Measurements from ENCODE around the gene PCGF2.

The PCGF2 gene

GRCh38 chr17:38724337-38724988, 23.7 kb downstream of the PCGF2 start:
- peaks cover 80% of the 10 kb centered on the region for H3K36me3 Mint-ChIP-seq (ENCODE audit: low read depth)
- no peaks in the 10 kb centered on the region for H3K27me3 Mint-ChIP-seq
- no peak overlapping the region for H3K4me3 Mint-ChIP-seq
- peak overlapping the region; percentile 81 for H3K27ac Mint-ChIP-seq
- peaks cover 75% of the 10 kb centered on the region for H3K4me1 Mint-ChIP-seq (ENCODE audit: low read depth)
- peaks cover 5% of the 10 kb centered on the region for H3K9me3 Mint-ChIP-seq
- no peak for DNase-seq

DNA sequence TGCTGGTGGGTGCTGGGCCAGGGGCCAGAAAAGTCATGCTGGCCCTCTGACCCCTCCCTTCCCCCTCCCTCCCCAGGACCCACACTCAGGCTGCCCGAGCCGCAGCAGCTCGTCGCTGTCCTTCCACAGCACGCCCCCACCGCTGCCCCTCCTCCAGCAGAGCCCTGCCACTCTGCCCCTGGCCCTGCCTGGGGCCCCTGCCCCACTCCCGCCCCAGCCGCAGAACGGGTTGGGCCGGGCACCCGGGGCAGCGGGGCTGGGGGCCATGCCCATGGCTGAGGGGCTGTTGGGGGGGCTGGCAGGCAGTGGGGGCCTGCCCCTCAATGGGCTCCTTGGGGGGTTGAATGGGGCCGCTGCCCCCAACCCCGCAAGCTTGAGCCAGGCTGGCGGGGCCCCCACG, 26.3 kb downstream of the PCGF2 start:
- no peaks in the 10 kb centered on the region for H3K9me3 Mint-ChIP-seq
- peak overlapping the region; percentile 65 for H3K27ac Mint-ChIP-seq
- no peak overlapping the region for H3K4me3 Mint-ChIP-seq
- DNase-seq = no peak
- peaks cover 82% of the 10 kb centered on the region for H3K36me3 Mint-ChIP-seq (ENCODE audit: low read depth)
- H3K27me3 Mint-ChIP-seq = no peaks in the 10 kb centered on the region
- H3K4me1 Mint-ChIP-seq (ENCODE audit: low read depth) = peaks cover 57% of the 10 kb centered on the region

- peaks cover 85% of the 10 kb centered on the region for H3K36me3 Mint-ChIP-seq (ENCODE audit: low read depth)
- no peaks in the 10 kb centered on the region for H3K9me3 Mint-ChIP-seq
- no peak for DNase-seq
- H3K27ac Mint-ChIP-seq = peak overlapping the region; percentile 29
- no peak overlapping the region for H3K4me3 Mint-ChIP-seq
- no peaks in the 10 kb centered on the region for H3K27me3 Mint-ChIP-seq
- H3K4me1 Mint-ChIP-seq (ENCODE audit: low read depth) = peaks cover 52% of the 10 kb centered on the region
Measured at GRCh38 chr17:38720941-38721340, 27.2 kb downstream of the PCGF2 start.

DNA sequence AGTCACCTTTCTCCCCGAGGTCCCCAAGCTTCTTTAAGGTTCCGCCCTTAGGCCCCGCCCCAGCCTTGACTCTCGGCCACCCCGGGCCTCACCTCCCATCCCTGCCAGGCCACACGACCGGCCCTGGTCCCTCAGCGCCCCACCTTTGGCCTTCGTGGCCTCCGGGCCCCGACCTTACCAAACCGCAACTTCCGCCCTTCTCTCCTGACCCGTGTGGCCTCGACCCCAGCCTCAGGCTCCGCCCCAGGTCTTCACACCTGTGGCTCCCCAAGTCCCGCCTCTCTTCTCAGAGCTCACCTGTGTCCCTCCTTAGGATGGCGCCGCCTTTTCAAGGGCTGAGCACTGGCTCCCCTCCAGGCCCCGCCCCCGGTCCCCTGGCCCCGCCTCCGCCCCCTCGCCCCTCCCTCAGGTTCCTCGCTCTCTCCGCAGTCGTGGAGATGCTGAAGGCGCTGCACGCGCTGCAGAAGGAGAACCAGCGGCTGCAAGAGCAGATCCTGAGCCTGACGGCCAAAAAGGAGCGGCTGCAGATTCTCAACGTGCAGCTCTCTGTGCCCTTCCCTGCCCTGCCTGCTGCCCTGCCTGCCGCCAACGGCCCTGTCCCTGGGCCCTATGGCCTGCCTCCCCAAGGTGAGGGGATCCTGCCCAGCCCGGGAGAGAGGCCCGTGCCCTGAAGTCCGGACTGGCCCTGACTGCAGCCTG, 28.0 kb downstream of the PCGF2 start:
- Mint-ChIP-seq H3K9me3 (no peaks in the 10 kb centered on the region), H3K27ac (peak overlapping the region; percentile 69), H3K4me1 (ENCODE audit: low read depth) (peaks cover 52% of the 10 kb centered on the region), H3K36me3 (ENCODE audit: low read depth) (peaks cover 86% of the 10 kb centered on the region), H3K27me3 (no peaks in the 10 kb centered on the region), H3K4me3 (no peak overlapping the region)
- DNase-seq = no peak

- no peak for DNase-seq
- Mint-ChIP-seq H3K4me3 (no peak overlapping the region), H3K4me1 (ENCODE audit: low read depth) (peaks cover 52% of the 10 kb centered on the region), H3K27me3 (no peaks in the 10 kb centered on the region), H3K36me3 (ENCODE audit: low read depth) (peaks cover 86% of the 10 kb centered on the region), H3K27ac (peak overlapping the region; percentile 78), H3K9me3 (no peaks in the 10 kb centered on the region)
Measured at GRCh38 chr17:38719289-38719942, 28.7 kb downstream of the PCGF2 start.

- peaks cover 91% of the 10 kb centered on the region for H3K36me3 Mint-ChIP-seq (ENCODE audit: low read depth)
- H3K9me3 Mint-ChIP-seq = no peaks in the 10 kb centered on the region
- H3K27ac Mint-ChIP-seq = peak overlapping the region; percentile 78
- no peaks in the 10 kb centered on the region for H3K27me3 Mint-ChIP-seq
- DNase-seq = no peak
- peaks cover 50% of the 10 kb centered on the region for H3K4me1 Mint-ChIP-seq (ENCODE audit: low read depth)
- no peak overlapping the region for H3K4me3 Mint-ChIP-seq
Measured at GRCh38 chr17:38717139-38717745, 30.9 kb downstream of the PCGF2 start.

GRCh38 chr17:38716368-38717005, 31.6 kb downstream of the PCGF2 start:
- H3K27ac Mint-ChIP-seq = peak overlapping the region; percentile 96
- H3K4me3 Mint-ChIP-seq = no peak overlapping the region
- H3K4me1 Mint-ChIP-seq (ENCODE audit: low read depth) = peaks cover 53% of the 10 kb centered on the region
- no peaks in the 10 kb centered on the region for H3K27me3 Mint-ChIP-seq
- peaks cover 95% of the 10 kb centered on the region for H3K36me3 Mint-ChIP-seq (ENCODE audit: low read depth)
- no peak for DNase-seq
- H3K9me3 Mint-ChIP-seq = no peaks in the 10 kb centered on the region

DNA sequence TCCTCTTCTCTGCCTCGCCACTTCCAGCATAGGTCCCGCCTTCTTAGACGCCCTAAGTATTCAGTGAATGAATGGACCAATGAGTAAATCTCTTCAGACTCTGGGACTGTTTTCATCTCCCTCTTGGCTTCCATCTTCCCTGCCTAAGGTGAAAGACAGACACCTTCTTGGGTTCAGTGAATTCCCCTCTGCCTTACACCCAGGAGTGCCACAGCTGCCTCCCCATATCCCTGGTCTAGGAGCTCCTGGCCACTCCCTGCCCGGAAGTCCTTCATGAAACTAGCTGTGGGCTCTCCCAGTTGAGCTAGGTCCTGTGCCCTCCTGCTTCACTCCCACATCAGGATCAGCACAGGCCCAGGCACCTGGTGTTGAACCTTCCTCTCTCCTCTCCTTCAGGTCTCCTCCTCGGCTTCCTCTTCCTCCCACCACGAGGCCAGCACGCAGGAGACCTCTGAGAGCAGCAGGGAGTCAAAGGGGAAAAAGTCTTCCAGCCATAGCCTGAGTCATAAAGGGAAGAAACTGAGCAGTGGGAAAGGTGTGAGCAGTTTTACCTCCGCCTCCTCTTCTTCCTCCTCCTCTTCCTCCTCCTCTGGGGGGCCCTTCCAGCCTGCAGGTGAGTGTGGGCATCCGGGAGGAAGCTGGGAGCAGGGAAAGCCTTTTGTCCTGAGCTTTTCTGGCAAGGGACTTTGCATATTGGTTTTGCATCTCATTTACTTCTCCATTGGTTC, 32.8 kb downstream of the PCGF2 start:
- Mint-ChIP-seq H3K4me3 (peak overlapping the region; percentile 43), H3K27ac (peak overlapping the region; percentile 96)

DNA sequence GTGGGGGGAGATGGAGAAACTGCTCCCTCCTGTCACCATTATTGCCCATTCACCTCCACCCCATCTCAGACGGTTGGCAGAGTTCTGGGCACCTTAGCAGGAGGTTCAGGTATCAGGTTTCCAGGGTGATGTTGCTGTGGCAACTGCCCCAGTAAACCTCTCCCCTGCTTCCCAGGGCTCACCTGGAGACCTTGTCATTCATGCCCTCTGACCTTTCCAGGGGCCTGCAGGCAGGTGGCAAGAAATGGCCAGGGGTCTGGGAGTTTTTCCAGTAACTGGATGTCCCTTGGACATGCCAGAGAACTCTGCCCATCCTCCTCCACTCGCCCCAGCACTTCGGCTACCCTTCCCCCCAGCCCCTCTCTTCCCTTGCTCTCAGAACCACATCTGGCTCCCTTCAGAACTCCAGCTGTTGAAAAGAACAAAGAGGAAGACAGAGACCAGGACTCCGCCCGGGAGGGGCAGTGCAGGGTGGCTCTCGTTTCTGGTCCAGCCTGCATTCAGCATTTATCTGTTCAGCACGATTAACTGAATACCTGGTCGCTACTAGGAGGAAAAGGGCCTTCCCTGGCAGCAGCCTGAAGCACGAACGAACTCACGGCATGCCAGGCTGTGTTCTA, 34.6 kb downstream of the PCGF2 start:
- no peak overlapping the region for H3K4me3 Mint-ChIP-seq
- H3K27ac Mint-ChIP-seq = peak overlapping the region; percentile 96
- peaks cover 98% of the 10 kb centered on the region for H3K36me3 Mint-ChIP-seq (ENCODE audit: low read depth)
- H3K27me3 Mint-ChIP-seq = no peaks in the 10 kb centered on the region
- H3K9me3 Mint-ChIP-seq = no peaks in the 10 kb centered on the region
- peaks cover 68% of the 10 kb centered on the region for H3K4me1 Mint-ChIP-seq (ENCODE audit: low read depth)
- no peak for DNase-seq

More for the DNA sequence above, 32.8 kb downstream of the PCGF2 start:
- H3K9me3 Mint-ChIP-seq = no peaks in the 10 kb centered on the region
- peaks cover 95% of the 10 kb centered on the region for H3K36me3 Mint-ChIP-seq (ENCODE audit: low read depth)
- no peak for DNase-seq
- H3K4me1 Mint-ChIP-seq (ENCODE audit: low read depth) = peaks cover 57% of the 10 kb centered on the region
- no peaks in the 10 kb centered on the region for H3K27me3 Mint-ChIP-seq

DNA sequence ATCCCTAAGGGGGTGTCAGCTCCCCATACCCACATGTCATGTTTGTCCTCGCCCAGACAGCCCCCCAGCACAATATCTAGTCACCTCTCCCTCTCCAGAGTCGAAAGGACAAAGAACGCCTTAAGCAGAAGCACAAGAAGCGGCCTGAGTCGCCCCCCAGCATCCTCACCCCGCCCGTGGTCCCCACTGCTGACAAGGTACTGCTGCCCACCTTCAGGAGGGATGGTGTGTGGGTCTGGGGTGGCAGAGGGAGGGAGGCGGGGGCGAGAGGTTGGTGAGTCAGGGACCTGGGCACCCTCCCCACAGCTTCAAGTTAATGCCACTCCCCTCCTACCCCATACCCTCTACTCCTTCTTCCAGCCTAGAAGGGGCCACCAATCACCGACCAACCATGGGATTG, 35.5 kb downstream of the PCGF2 start:
- Mint-ChIP-seq H3K36me3 (ENCODE audit: low read depth) (peaks cover 98% of the 10 kb centered on the region), H3K9me3 (no peaks in the 10 kb centered on the region), H3K27me3 (no peaks in the 10 kb centered on the region), H3K4me3 (no peak overlapping the region), H3K4me1 (ENCODE audit: low read depth) (peaks cover 74% of the 10 kb centered on the region), H3K27ac (peak overlapping the region; percentile 90)
- DNase-seq = no peak

DNA sequence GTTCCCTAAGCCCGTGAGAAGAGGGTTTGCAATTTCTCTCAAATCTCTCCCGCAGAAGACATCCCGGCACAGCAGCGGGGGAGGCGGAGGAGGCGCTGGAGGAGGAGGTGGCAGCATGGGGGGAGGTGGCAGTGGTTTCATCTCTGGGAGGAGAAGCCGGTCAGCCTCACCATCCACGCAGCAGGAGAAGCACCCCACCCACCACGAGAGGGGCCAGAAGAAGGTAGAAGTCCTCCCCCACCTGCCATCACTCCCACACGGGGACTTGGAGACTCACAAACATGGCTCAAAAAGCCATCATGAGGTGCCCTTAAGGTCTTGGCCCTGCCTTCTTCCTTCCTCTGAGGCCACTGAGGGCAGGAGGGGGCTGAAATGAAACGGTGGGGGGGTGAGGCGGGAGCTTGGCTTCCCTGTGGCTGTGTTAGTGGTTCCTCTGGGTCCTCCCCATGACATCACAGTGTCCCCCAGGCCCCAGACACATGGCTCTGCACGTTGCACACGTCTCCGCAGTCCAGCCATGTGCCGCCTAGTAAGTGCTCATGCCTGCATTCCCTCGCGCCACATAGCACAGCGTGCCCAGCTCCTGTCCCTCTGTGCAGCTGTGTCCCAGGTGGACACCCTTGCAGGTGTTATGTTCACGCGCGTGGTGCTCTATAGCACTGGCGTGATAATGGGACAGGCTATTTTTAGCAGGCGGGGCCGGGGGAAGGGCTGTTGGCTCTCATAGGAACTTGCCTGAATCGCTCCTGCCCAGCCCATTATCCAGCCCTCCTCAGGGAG, 36.2 kb downstream of the PCGF2 start:
- no peak for DNase-seq
- H3K4me3 Mint-ChIP-seq = no peak overlapping the region
- no peaks in the 10 kb centered on the region for H3K9me3 Mint-ChIP-seq
- H3K4me1 Mint-ChIP-seq (ENCODE audit: low read depth) = peaks cover 80% of the 10 kb centered on the region
- H3K27ac Mint-ChIP-seq = peak overlapping the region; percentile 90
- H3K36me3 Mint-ChIP-seq (ENCODE audit: low read depth) = peaks cover 98% of the 10 kb centered on the region
- no peaks in the 10 kb centered on the region for H3K27me3 Mint-ChIP-seq

DNA sequence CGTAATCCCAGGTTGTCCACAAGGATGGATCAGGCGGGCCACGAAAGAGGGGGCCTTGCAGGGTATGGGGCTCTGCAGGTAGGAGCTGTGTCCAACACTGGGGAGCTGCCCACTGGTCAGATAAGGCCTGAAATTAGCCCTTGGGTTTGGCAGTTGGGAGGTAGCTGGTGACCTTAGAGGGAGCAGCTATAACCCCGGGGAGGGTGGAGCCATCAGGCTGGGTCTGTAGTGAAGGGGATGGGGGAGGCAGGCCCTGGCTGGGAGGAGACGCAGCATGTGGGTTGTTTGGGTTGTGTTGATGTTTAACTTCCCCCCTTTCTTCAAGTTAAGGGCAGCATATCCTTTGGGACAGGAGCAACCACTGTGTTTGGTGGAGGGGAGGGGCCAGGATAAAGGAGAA, 37.2 kb downstream of the PCGF2 start:
- H3K36me3 Mint-ChIP-seq (ENCODE audit: low read depth) = peaks cover 98% of the 10 kb centered on the region
- no peaks in the 10 kb centered on the region for H3K9me3 Mint-ChIP-seq
- H3K27me3 Mint-ChIP-seq = no peaks in the 10 kb centered on the region
- H3K27ac Mint-ChIP-seq = peak overlapping the region; percentile 90
- peaks cover 77% of the 10 kb centered on the region for H3K4me1 Mint-ChIP-seq (ENCODE audit: low read depth)
- no peak overlapping the region for H3K4me3 Mint-ChIP-seq
- no peak for DNase-seq

GRCh38 chr17:38710604-38710962, 37.6 kb downstream of the PCGF2 start:
- Mint-ChIP-seq H3K36me3 (ENCODE audit: low read depth) (peaks cover 97% of the 10 kb centered on the region), H3K27me3 (no peaks in the 10 kb centered on the region), H3K27ac (peak overlapping the region; percentile 90), H3K9me3 (no peaks in the 10 kb centered on the region), H3K4me1 (ENCODE audit: low read depth) (peaks cover 73% of the 10 kb centered on the region), H3K4me3 (no peak overlapping the region)
- no peak for DNase-seq
